ENCODE measurements around the gene SERPIND1. TPM values are rescaled to one million over a fixed set of nuclear protein-coding genes. Genes with fewer than 3 reads are reported as not detected.
"Not testable (repeated sequence)": the region's sequence is repeated elsewhere in the genome, so short reads cannot be mapped to it uniquely, and the experiment has no call there.

SERPIND1 gene
- not detected in 2 replicates for total RNA-seq (2014; rRNA removed; shearing (Covaris generic))

GRCh38 chr22:20773793-20774212 is at the start of gene SERPIND1:
Gene SERPIND1 (plus strand): TSS chr22:20774113. CDS start chr22:20779313, 5,200 bp downstream.
- no peak for DNase-seq (ENCODE audit: low spot score)

- DNase-seq (ENCODE audit: low spot score): no peak
These were observed 49.0 kb upstream of the SERPIND1 start for GRCh38 chr22:20724676-20725454.

GRCh38 chr22:20725987-20726558 is 47.8 kb upstream of the SERPIND1 start:
- peak; percentile 48 for DNase-seq (ENCODE audit: low spot score)

- DNase-seq (ENCODE audit: low spot score): no peak
These were observed 46.5 kb upstream of the SERPIND1 start for GRCh38 chr22:20727118-20728015.

GRCh38 chr22:20728523-20729190 is 45.3 kb upstream of the SERPIND1 start:
- DNase-seq (ENCODE audit: low spot score): no peak

GRCh38 chr22:20729194-20729593 is 44.7 kb upstream of the SERPIND1 start:
- DNase-seq (ENCODE audit: low spot score): no peak

GRCh38 chr22:20732431-20732830 is 41.5 kb upstream of the SERPIND1 start:
- not testable (repeated sequence) for DNase-seq (ENCODE audit: low spot score)

GRCh38 chr22:20735356-20736162 is 38.4 kb upstream of the SERPIND1 start:
- not testable (repeated sequence) for DNase-seq (ENCODE audit: low spot score)

- not testable (repeated sequence) for DNase-seq (ENCODE audit: low spot score)
These were observed 37.0 kb upstream of the SERPIND1 start for GRCh38 chr22:20736891-20737290.

- DNase-seq (ENCODE audit: low spot score): no peak
These were observed 35.4 kb upstream of the SERPIND1 start for GRCh38 chr22:20738394-20739089.

GRCh38 chr22:20740222-20740951 is 33.5 kb upstream of the SERPIND1 start:
- DNase-seq (ENCODE audit: low spot score): no peak

GRCh38 chr22:20741008-20741633 is 32.8 kb upstream of the SERPIND1 start:
- no peak for DNase-seq (ENCODE audit: low spot score)

- DNase-seq (ENCODE audit: low spot score): peak; percentile 8
These were observed 32.0 kb upstream of the SERPIND1 start for GRCh38 chr22:20741634-20742581.

GRCh38 chr22:20742764-20743163 is 31.1 kb upstream of the SERPIND1 start:
- no peak for DNase-seq (ENCODE audit: low spot score)

- DNase-seq (ENCODE audit: low spot score): no peak
These were observed 29.5 kb upstream of the SERPIND1 start for GRCh38 chr22:20744456-20744855.

GRCh38 chr22:20745119-20745518 is 28.8 kb upstream of the SERPIND1 start:
- no peak for DNase-seq (ENCODE audit: low spot score)

GRCh38 chr22:20746431-20747189 is 27.3 kb upstream of the SERPIND1 start:
- DNase-seq (ENCODE audit: low spot score): no peak

Measured in A172 (cell line).